GM21447 (cell line): ENCODE data around the gene COL1A1.

ENCODE experiments used
- ATAC-seq: cut with Tn5 transposase; IDR thresholded peaks from one replicate; pipeline ENCODE4 v1.9.1; 2021; ENCODE audit not compliant: unreplicated experiment

The COL1A1 gene

GRCh38 chr17:50174444-50174843 is 27.0 kb downstream of the COL1A1 start:
- ATAC-seq = no peak

- ATAC-seq = no peak
These were observed 28.0 kb downstream of the COL1A1 start for GRCh38 chr17:50173335-50173941.

GRCh38 chr17:50172936-50173334 is 28.5 kb downstream of the COL1A1 start:
- ATAC-seq = no peak

- no peak for ATAC-seq
These were observed 29.3 kb downstream of the COL1A1 start for GRCh38 chr17:50172130-50172529.

DNA sequence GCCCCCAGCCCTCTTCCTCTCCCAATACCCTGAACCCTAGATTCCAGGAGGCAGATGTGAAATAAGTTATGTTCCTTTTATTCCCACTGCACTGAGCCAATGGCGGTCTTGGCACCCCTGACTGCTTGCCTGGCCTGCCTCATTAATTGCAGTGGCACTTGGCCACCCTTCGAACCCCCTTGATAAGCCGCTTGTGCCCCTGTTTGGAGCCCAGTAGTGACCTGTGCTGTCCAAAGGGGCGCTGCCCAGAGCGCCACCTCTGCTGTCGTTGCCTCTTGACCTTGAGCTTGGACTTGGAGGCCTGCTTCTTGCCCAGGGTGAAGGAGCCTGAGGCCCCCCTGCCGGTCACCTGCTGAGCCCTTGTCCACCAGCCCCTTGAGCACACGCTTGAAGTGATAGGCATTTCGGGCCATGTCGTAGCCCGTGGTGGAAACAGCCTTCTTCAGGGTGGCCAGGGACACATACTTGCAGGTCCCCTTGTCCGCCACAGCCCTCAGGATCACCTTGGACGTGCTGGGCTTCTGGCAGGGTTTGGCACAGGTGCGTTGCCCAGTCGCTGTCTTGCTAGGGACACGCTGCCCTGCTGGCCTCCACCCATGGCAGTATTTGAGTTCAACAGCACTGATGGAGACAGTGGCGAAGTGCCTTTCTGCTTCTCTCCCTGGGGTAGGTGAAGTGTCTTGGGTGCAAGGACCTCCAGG is 29.9 kb downstream of the COL1A1 start:
- ATAC-seq = no peak

DNA sequence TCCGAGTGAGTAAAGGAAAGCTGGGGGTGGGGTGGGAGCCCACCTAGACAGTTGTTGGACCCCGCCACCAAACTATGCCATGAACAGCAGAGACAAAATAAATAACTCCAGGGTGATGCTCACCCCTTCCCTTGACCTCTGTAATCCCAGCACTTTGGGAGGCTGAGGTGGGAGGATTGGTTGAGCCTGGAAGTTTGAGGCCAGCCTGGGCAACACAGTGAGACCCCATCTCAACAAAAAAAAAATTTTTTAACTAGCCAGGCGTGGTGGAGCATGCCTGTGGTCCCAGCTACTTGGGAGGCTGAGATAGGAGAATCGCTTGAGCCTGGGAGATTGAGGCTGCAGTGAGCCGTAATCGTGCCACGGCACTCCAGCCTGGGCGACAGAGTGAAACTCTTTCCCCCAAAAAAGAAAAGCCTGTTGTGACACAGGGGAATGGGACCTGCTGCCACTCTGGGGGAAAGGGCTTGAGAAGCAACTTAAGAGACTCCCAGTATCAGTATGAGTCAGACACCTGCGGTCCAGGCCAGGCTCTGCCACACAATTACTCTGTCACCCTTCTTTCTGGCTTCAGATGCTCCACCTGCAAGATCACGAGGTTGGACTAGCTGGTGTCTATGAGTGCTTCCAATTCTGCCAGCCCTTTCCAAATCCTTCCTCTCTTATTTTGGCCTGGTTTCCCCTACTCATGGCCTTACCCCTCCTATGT is 30.6 kb downstream of the COL1A1 start:
- peak; percentile 85 for ATAC-seq

DNA sequence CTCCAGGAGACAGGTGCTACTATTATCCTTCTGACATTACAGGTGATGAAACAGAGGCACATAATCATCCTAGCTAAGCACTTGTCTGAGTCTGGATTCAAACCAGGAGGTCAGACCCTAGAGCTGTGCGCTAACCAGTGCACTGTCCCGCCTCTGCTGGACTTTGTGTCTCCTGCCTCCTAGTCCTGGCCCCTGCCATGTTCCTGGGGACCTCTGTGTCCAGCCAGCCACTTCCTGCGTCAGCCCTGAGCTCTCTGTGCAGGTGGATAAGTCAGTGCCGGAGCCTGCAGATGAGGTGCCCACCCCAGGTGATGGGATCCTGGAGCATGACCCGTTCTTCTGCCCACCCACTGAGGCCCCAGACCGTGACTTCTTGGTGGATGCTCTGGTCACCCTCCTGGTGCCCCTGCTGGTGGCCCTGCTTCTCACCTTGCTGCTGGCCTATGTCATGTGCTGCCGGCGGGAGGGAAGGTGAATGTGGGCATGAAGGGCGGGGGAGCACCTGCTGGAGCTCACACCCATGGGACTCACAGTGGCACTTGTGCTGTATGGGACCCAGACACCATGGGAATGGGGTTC is 31.5 kb downstream of the COL1A1 start:
- no peak for ATAC-seq

DNA sequence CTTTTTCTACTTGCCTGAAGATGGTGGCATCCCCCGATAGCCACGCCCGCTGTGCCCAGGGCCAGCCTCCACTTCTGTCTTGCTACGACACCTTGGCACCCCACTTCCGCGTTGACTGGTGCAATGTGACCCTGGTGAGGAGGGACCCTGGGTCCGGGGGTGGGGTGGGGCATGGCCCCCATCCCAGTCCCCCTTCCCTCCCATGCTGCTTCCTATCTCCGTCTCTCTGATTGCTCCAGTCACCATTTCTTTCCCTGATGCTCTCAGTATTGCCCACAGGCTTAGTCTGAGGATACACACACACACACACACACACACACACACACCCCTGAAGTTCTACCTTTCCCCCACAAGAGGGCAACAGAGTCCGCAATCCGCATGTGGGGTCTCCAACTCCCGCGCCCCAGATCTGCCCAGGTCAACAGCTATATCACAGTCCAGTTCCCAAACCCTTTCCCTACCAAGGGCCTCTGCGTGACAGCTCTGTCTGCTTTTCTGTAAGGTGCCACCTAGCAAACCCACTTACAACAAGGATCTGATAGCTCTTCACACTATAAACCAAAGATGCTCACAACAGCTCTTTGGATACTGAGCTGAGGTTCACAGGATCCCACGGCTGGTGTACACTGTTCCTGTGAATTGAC is 32.2 kb downstream of the COL1A1 start:
- no peak for ATAC-seq

- ATAC-seq = no peak
These were observed 33.1 kb downstream of the COL1A1 start for GRCh38 chr17:50168319-50168718.

GRCh38 chr17:50167371-50167770 is 34.1 kb downstream of the COL1A1 start:
- no peak for ATAC-seq

- ATAC-seq = no peak
These were observed 34.8 kb downstream of the COL1A1 start for GRCh38 chr17:50166518-50167181.

DNA sequence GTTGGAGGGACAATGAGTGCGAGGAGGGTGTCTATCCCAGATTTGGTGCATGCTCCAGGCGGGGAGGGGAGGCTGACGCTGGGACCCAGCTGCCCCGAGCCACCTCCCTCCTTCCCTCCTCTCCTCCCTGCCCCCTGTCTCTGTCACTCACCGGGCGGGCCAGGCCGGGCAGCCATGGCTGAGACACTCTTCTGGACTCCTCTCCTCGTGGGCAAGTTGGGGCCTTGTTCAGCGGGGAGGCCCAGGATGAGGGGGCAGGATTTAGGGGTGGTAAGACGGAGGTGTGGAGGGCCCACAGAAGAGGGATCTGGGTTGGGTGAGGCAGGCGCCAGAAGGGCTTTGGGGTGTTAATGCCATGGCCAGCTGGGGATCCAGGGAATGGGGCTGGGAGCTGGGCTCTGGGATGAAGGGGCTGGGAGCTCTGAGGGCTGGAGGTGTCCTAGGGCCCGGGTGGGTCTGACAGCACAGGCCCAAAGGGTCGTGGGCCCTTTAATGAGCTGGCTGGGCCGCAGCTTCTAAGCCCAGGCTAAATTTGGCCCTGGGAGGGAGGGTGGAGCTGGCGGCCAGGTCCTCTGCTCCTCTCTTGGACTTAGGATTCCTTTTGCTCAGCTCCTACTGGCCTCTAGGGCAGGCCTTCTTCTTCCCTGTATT is 35.4 kb downstream of the COL1A1 start, which contains the start of gene SGCA:
Gene SGCA (plus strand): TSS at position 139 of the 651 bp plus-strand sequence. CDS start 36 bp downstream, at position 175.
- no peak for ATAC-seq

- no peak for ATAC-seq
These were observed 36.0 kb downstream of the COL1A1 start for GRCh38 chr17:50165466-50165865.

GRCh38 chr17:50165066-50165465 is 36.4 kb downstream of the COL1A1 start:
- no peak for ATAC-seq

DNA sequence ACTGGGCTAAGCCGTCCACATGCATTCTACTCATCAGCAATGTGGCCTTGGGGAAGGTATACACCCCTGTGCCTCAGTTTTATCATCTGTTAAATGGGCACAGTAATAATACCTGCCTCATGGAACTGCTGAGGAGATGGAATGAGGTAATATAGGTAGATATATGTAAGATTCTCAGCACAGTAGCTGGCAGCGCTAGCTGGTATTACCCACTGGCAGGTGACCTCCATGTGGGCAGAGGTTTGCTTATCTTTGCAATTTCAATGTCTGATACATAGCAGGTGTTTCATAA is 36.8 kb downstream of the COL1A1 start:
- no peak for ATAC-seq

- no peak for ATAC-seq
These were observed 37.4 kb downstream of the COL1A1 start for GRCh38 chr17:50163843-50164696.

- ATAC-seq = no peak
These were observed 38.8 kb downstream of the COL1A1 start for GRCh38 chr17:50162466-50163254.

- no peak for ATAC-seq
These were observed 39.5 kb downstream of the COL1A1 start for GRCh38 chr17:50161911-50162288.
